GOT3 (cell line): ENCODE results near the gene DIS3L2.
"Not testable (repeated sequence)": the region's sequence is repeated elsewhere in the genome, so short reads cannot be mapped to it uniquely, and the experiment has no call there.

ENCODE experiments used
- DNase-seq: peaks from one replicate; lab custom pipeline; 2025; ENCODE audit warnings: mixed read lengths; lab: John Stamatoyannopoulos, UW

The DIS3L2 gene

GRCh38 chr2:232333361-232334135 is 372.0 kb downstream of the DIS3L2 start:
- no peak for DNase-seq

- DNase-seq = not testable (repeated sequence)
Measured at GRCh38 chr2:232334136-232334884, 372.8 kb downstream of the DIS3L2 start.

- not testable (repeated sequence) for DNase-seq
Measured at GRCh38 chr2:232334885-232335205, 373.3 kb downstream of the DIS3L2 start.

- not testable (repeated sequence) for DNase-seq
Measured at GRCh38 chr2:232335206-232335858, 373.8 kb downstream of the DIS3L2 start.

GRCh38 chr2:232335859-232336215 is 374.3 kb downstream of the DIS3L2 start:
- DNase-seq = no peak

GRCh38 chr2:232336241-232336736 is 374.8 kb downstream of the DIS3L2 start:
- no peak for DNase-seq

- no peak for DNase-seq
Measured at GRCh38 chr2:232336981-232337720, 375.6 kb downstream of the DIS3L2 start.

GRCh38 chr2:232338094-232338758 is 376.7 kb downstream of the DIS3L2 start:
- DNase-seq = not testable (repeated sequence)

- DNase-seq = no peak
Measured at GRCh38 chr2:232338759-232339106, 377.2 kb downstream of the DIS3L2 start.

GRCh38 chr2:232339121-232340081 is 377.9 kb downstream of the DIS3L2 start:
- DNase-seq = no peak

- no peak for DNase-seq
Measured at GRCh38 chr2:232340171-232340935, 378.8 kb downstream of the DIS3L2 start.

GRCh38 chr2:232341061-232341738 is 379.7 kb downstream of the DIS3L2 start:
- DNase-seq = no peak

- no peak for DNase-seq
Measured at GRCh38 chr2:232341739-232342126, 380.2 kb downstream of the DIS3L2 start.

GRCh38 chr2:232342635-232343565 is 381.4 kb downstream of the DIS3L2 start:
- no peak for DNase-seq

- DNase-seq = no peak
Measured at GRCh38 chr2:232343821-232344220, 382.3 kb downstream of the DIS3L2 start.

GRCh38 chr2:232345251-232345650 is 383.7 kb downstream of the DIS3L2 start:
- no peak for DNase-seq

- no peak for DNase-seq
Measured at GRCh38 chr2:232347369-232347768, 385.9 kb downstream of the DIS3L2 start.

- DNase-seq = no peak
Measured at GRCh38 chr2:232348936-232349335, 387.4 kb downstream of the DIS3L2 start.
